Measurements from ENCODE around the gene AXIN1. TPM values are rescaled to one million over a fixed set of nuclear protein-coding genes. Genes with fewer than 3 reads are reported as not detected.

AXIN1 gene
- total RNA-seq, 1 donor from 2014 or later: 19.6 TPM

- no peaks in the 10 kb centered on the region for H3K36me3 ChIP-seq
- H2AFZ ChIP-seq (replicated peaks): no peak overlapping the region
- H3K27ac Mint-ChIP-seq: no peak overlapping the region
- no peak overlapping the region for H3K27ac ChIP-seq
- no peak overlapping the region for H3K4me3 Mint-ChIP-seq
- DNase-seq (ENCODE audit: low spot score): no peak
- no peak overlapping the region for H3K4me2 ChIP-seq
- no peaks in the 10 kb centered on the region for H3K4me1 Mint-ChIP-seq
- H3K4me1 ChIP-seq: no peaks in the 10 kb centered on the region
- no peak overlapping the region for H3K9ac ChIP-seq
- peaks cover 6% of the 10 kb centered on the region for H3K27me3 Mint-ChIP-seq (ENCODE audit: insufficient read depth, low read depth)
- H3K27me3 ChIP-seq: no peaks in the 10 kb centered on the region
- peaks cover 16% of the 10 kb centered on the region for H4K20me1 ChIP-seq (ENCODE audit: low read depth)
- H3K9me3 Mint-ChIP-seq: no peaks in the 10 kb centered on the region
- no peaks in the 10 kb centered on the region for H3F3A ChIP-seq (ENCODE audit: low read depth)
- no peak for TF ChIP-seq EZH2 (IDR thresholded peaks at IDR 0.05)
- TF ChIP-seq EZH2phosphoT487 (IDR thresholded peaks at IDR 0.05): no peak
- TF ChIP-seq, protein P1, sequence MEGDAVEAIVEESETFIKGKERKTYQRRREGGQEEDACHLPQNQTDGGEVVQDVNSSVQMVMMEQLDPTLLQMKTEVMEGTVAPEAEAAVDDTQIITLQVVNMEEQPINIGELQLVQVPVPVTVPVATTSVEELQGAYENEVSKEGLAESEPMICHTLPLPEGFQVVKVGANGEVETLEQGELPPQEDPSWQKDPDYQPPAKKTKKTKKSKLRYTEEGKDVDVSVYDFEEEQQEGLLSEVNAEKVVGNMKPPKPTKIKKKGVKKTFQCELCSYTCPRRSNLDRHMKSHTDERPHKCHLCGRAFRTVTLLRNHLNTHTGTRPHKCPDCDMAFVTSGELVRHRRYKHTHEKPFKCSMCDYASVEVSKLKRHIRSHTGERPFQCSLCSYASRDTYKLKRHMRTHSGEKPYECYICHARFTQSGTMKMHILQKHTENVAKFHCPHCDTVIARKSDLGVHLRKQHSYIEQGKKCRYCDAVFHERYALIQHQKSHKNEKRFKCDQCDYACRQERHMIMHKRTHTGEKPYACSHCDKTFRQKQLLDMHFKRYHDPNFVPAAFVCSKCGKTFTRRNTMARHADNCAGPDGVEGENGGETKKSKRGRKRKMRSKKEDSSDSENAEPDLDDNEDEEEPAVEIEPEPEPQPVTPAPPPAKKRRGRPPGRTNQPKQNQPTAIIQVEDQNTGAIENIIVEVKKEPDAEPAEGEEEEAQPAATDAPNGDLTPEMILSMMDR (IDR thresholded peaks at IDR 0.05): no peak
- no peak overlapping the region for H3K4me3 ChIP-seq
- H3K36me3 Mint-ChIP-seq: peaks cover 26% of the 10 kb centered on the region
- no peaks in the 10 kb centered on the region for H3K9me3 ChIP-seq (ENCODE audit: low read depth)
- H3K79me2 ChIP-seq (ENCODE audit: low read depth): peaks cover 88% of the 10 kb centered on the region
These were observed 12.8 kb downstream of the AXIN1 start for GRCh38 chr16:339680-340079.

DNA sequence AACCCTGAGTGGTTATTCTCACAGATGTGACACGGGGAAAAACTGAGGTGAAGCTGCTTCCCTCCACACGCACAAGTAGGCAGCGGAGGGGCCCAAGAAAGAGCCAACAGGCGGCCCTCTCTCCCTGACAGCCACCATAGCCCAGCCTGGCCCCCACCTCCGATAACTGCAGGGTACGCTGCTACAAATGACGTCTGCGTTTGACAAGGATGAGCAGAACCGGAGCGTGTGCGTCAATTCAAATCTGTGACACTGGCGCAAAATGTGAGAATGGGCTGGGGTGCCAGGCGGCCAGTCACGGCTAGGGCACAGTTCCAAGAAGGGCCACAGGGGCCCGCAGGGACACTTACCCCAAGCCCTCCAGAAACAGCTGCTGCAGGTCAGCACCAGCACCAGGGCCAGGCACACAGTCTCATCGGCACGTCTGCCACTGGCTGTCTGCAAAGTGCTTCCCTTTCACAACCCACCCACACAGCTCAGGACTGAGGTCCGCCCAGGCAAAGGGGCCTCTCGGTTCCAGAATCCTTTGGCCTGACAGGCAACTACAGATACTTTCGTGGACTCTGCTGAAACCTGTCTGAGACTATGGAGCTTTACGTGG lies 14.4 kb downstream of the AXIN1 start:
- no peaks in the 10 kb centered on the region for H3K4me1 ChIP-seq
- Mint-ChIP-seq H3K4me3 (no peak overlapping the region), H3K4me1 (no peaks in the 10 kb centered on the region), H3K27ac (no peak overlapping the region), H3K27me3 (ENCODE audit: insufficient read depth, low read depth) (peaks cover 6% of the 10 kb centered on the region), H3K36me3 (peaks cover 19% of the 10 kb centered on the region), H3K9me3 (no peaks in the 10 kb centered on the region)
- TF ChIP-seq EZH2 (IDR thresholded peaks at IDR 0.05) (no peak), EZH2phosphoT487 (IDR thresholded peaks at IDR 0.05) (no peak)
- TF ChIP-seq, protein P1 (IDR thresholded peaks at IDR 0.05): no peak
- no peak overlapping the region for H3K27ac ChIP-seq
- peaks cover 16% of the 10 kb centered on the region for H4K20me1 ChIP-seq (ENCODE audit: low read depth)
- H3K4me3 ChIP-seq: no peak overlapping the region
- H3K27me3 ChIP-seq: no peaks in the 10 kb centered on the region
- peak; percentile 1 for DNase-seq (ENCODE audit: low spot score)
- peaks cover 88% of the 10 kb centered on the region for H3K79me2 ChIP-seq (ENCODE audit: low read depth)
- H3K9ac ChIP-seq: no peak overlapping the region
- no peaks in the 10 kb centered on the region for H3K36me3 ChIP-seq
- no peaks in the 10 kb centered on the region for H3K9me3 ChIP-seq (ENCODE audit: low read depth)
- H3F3A ChIP-seq (ENCODE audit: low read depth): no peaks in the 10 kb centered on the region
- no peak overlapping the region for H3K4me2 ChIP-seq
- no peak overlapping the region for H2AFZ ChIP-seq (replicated peaks)

DNA sequence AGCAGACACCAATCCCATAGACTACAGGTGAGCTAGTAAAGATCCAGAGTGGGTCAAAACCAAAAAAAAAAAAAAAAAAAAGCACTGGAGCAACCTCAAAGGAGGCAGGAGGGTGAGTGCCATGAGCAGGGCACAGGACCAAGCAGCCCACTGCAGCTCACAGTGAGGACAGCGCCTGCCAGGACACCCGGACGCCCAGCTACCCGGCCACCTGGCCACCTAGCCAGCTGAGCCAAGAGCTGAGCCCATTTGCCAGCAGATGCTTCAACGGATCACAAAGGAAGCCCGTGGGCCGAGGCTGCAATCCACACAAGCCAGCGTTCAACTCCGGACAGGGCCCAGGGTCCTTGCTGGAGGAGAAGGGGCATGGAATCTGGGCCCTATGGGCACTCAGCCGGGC lies 15.1 kb downstream of the AXIN1 start:
- no peaks in the 10 kb centered on the region for H3K27me3 ChIP-seq
- H3K4me1 ChIP-seq: no peaks in the 10 kb centered on the region
- Mint-ChIP-seq H3K4me1 (peaks cover 4% of the 10 kb centered on the region), H3K36me3 (peaks cover 13% of the 10 kb centered on the region), H3K27me3 (ENCODE audit: insufficient read depth, low read depth) (peaks cover 6% of the 10 kb centered on the region), H3K27ac (no peak overlapping the region), H3K9me3 (no peaks in the 10 kb centered on the region), H3K4me3 (no peak overlapping the region)
- no peak overlapping the region for H3K27ac ChIP-seq
- no peak overlapping the region for H3K9ac ChIP-seq
- no peak overlapping the region for H3K4me3 ChIP-seq
- H2AFZ ChIP-seq (replicated peaks): no peak overlapping the region
- H3K4me2 ChIP-seq: no peak overlapping the region
- H3K9me3 ChIP-seq (ENCODE audit: low read depth): no peaks in the 10 kb centered on the region
- H4K20me1 ChIP-seq (ENCODE audit: low read depth): peaks cover 20% of the 10 kb centered on the region
- no peak for TF ChIP-seq EZH2 (IDR thresholded peaks at IDR 0.05)
- TF ChIP-seq, protein P1 (IDR thresholded peaks at IDR 0.05): no peak
- no peak for TF ChIP-seq EZH2phosphoT487 (IDR thresholded peaks at IDR 0.05)
- H3F3A ChIP-seq (ENCODE audit: low read depth): peaks cover 4% of the 10 kb centered on the region
- peaks cover 87% of the 10 kb centered on the region for H3K79me2 ChIP-seq (ENCODE audit: low read depth)
- no peak for DNase-seq (ENCODE audit: low spot score)
- no peaks in the 10 kb centered on the region for H3K36me3 ChIP-seq

Measured in neural progenitor cell (in vitro differentiated cells).